Neutrophil (primary cell): ENCODE results near the gene RMI2.

ENCODE experiments used
- H3K27ac ChIP-seq: fragments of 200-600 bp; sonication (generic); 2 replicates; pipeline ENCODE4 v1.5.1; 2016; ENCODE audit warnings: mild to moderate bottlenecking, moderate library complexity
- H3K27me3 ChIP-seq: fragments of 200-600 bp; sonication (generic); 2 replicates; pipeline ENCODE4 v1.6.0; 2016; ENCODE audit warnings: mild to moderate bottlenecking
- H3K36me3 ChIP-seq: fragments of 200-600 bp; sonication (generic); 2 replicates; pipeline ENCODE4 v1.5.1; 2017
- H3K4me1 ChIP-seq, 2 experiments: fragments of 200-600 bp in 1 of 2; sonication (generic) in 1 of 2; 1 replicate in 1 of 2; 2 replicates in 1 of 2; pipeline versions ENCODE4 v1.5.1 to v1.6.1; 2013 to 2016; ENCODE audit warnings: low read depth in 1 of 2, low read length in 1 of 2, mild to moderate bottlenecking in 1 of 2, moderate library complexity in 1 of 2; ENCODE audit not compliant: control insufficient read depth in 1 of 2, insufficient read depth in 1 of 2
- H3K4me3 ChIP-seq, 2 experiments: fragments of 200-600 bp in 1 of 2; sonication (generic) in 1 of 2; 1 replicate in 1 of 2; 2 replicates in 1 of 2; pipeline ENCODE4 v1.5.1; 2013 to 2016; ENCODE audit warnings: low read depth in 1 of 2, low read length in 1 of 2, mild to moderate bottlenecking in 1 of 2, moderate library complexity in 1 of 2
- H3K9me3 ChIP-seq: fragments of 200-600 bp; sonication (generic); 2 replicates; pipeline ENCODE4 v1.5.1; 2016
- TF ChIP-seq, protein P1 (sequence below): fragments of 200-600 bp; sonication (generic); IDR thresholded peaks from 2 replicates; pipeline ENCODE4 v1.5.1; 2016; ENCODE audit warnings: antibody characterized with exemption

Gene RMI2

DNA sequence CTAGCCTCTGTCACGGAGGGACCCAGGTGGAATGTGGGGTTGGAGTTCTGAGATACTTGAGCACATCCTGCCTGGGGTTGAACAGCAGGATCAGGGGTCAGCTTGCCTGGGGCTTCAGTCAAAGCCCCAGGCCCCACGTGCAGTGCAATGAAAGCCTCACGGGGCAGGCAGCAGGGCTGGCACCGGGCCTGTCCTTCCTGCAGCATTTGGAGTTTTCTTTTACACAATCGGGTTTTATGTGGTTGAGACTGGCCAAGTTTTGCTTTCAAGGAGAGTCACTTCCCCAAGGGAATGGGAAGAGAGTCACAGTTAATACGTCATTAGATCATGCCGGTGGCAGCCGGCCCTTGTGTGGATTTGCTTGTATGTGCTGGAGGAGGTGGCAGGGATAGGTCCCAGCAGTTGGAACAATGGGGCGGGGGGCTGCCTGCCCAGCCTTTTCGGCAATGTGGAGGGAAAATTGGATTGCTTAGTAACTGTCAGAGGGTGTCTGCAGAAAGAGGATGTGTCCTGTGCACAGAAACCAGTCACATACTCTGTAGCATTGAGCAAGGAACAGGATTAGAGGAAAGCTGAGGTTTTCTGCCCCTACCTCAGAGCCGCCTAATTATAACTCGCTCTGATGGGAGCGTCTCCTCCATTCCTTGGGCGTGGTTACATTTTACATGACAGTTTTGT lies 4.5 kb downstream of the RMI2 start:
- H3K36me3 ChIP-seq = no peaks in the 10 kb centered on the region
- H3K4me3 ChIP-seq = peak overlapping the region; percentile 10 to 14
- H3K9me3 ChIP-seq = no peaks in the 10 kb centered on the region
- peaks cover 28 to 33% of the 10 kb centered on the region in 2 experiments for H3K4me1 ChIP-seq
- no peaks in the 10 kb centered on the region for H3K27me3 ChIP-seq
- peak overlapping the region; percentile 60 for H3K27ac ChIP-seq
- TF ChIP-seq, protein P1, sequence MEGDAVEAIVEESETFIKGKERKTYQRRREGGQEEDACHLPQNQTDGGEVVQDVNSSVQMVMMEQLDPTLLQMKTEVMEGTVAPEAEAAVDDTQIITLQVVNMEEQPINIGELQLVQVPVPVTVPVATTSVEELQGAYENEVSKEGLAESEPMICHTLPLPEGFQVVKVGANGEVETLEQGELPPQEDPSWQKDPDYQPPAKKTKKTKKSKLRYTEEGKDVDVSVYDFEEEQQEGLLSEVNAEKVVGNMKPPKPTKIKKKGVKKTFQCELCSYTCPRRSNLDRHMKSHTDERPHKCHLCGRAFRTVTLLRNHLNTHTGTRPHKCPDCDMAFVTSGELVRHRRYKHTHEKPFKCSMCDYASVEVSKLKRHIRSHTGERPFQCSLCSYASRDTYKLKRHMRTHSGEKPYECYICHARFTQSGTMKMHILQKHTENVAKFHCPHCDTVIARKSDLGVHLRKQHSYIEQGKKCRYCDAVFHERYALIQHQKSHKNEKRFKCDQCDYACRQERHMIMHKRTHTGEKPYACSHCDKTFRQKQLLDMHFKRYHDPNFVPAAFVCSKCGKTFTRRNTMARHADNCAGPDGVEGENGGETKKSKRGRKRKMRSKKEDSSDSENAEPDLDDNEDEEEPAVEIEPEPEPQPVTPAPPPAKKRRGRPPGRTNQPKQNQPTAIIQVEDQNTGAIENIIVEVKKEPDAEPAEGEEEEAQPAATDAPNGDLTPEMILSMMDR = no peak

DNA sequence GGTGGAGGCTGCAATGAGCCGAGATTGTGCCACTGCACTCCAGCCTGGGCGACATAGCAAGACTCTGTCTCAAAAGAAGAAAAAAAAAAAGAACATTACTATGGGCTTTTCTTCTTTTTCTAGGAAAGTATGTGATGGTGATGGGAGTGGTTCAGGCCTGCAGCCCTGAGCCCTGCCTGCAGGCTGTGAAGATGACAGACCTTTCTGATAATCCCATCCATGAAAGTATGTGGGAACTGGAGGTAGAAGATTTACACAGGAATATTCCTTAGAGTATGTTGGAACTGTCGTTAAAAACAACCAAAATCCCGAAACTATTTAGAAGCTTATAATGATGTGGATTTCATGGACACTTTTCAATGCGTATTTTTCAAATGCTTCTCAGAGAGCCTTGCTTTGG lies 5.3 kb downstream of the RMI2 start:
- Histone ChIP-seq H3K9me3 (no peaks in the 10 kb centered on the region), H3K27ac (no peak overlapping the region), H3K27me3 (no peaks in the 10 kb centered on the region), H3K36me3 (no peaks in the 10 kb centered on the region), H3K4me3 (no peak overlapping the region), H3K4me1 (peaks cover 31% of the 10 kb centered on the region in 2 experiments)
- TF ChIP-seq, protein P1 = no peak

DNA sequence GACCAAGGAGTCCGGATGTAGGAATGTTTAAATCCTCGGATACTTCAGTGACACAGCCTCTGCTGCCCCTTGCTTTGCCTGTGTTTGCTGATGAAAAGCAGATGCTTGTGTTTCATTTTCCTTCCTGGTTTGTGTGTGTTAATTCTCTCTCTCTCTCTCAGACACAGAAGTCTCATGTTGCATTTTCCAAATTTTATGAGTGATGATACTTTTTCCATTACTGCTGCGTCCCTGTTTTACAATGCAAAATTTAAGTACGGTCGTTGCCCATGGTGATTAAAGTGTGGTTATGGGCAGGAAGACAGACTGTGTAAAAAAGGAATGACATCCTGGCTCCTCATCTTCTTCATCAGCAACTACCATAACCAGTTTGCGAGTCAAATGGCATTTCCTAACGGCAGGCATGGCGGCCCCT lies 5.7 kb downstream of the RMI2 start:
- H3K27ac ChIP-seq = no peak overlapping the region
- H3K4me1 ChIP-seq = peaks cover 27 to 28% of the 10 kb centered on the region in 2 experiments
- TF ChIP-seq, protein P1 = no peak
- H3K4me3 ChIP-seq = no peak overlapping the region
- no peaks in the 10 kb centered on the region for H3K9me3 ChIP-seq
- no peaks in the 10 kb centered on the region for H3K36me3 ChIP-seq
- H3K27me3 ChIP-seq = no peaks in the 10 kb centered on the region

DNA sequence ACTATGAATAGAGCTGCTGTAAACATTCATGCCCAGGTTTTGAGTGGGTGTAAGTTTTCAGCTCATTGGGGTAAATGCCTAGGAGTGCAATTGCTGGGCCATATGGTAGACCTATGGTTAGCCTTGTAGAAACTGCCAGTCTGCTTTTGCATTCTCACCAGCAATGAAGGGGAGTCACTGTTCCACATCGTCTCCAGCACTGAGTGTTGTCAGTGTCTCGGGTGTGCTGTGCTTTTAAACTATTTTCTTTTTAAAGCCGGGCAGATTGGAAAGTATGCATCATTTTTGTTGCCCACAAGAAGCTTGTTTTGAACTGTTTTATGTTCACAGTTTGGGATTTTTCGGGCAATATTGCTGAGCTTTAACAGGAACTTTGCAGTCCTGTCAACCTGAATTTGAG lies 7.9 kb downstream of the RMI2 start:
- H3K36me3 ChIP-seq = no peaks in the 10 kb centered on the region
- H3K9me3 ChIP-seq = no peaks in the 10 kb centered on the region
- H3K4me3 ChIP-seq = no peak overlapping the region
- peaks cover 19 to 26% of the 10 kb centered on the region in 2 experiments for H3K4me1 ChIP-seq
- TF ChIP-seq, protein P1 = no peak
- H3K27me3 ChIP-seq = peaks cover 8% of the 10 kb centered on the region
- no peak overlapping the region for H3K27ac ChIP-seq

DNA sequence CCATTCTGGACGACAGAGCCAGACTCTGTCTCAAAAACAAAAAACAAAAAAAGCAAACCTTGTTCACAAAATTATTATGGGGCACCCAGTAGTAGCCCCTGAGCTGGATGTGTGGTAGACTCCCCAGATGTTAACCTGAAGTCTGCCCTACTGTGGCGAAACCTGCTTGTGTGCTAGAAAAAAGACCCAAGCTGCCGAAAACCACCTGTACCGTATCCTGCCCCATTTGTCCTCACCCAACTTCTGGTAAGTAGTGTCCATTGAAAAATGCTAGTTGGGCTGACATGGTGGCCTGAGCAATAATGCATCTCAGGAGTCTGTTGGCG lies 9.1 kb downstream of the RMI2 start:
- TF ChIP-seq, protein P1 = no peak
- no peak overlapping the region for H3K4me3 ChIP-seq

More for the DNA sequence above, 9.1 kb downstream of the RMI2 start:
- H3K36me3 ChIP-seq = no peaks in the 10 kb centered on the region
- no peaks in the 10 kb centered on the region for H3K9me3 ChIP-seq
- no peak overlapping the region for H3K27ac ChIP-seq
- H3K27me3 ChIP-seq = peaks cover 20% of the 10 kb centered on the region
- H3K4me1 ChIP-seq = peaks cover 16 to 22% of the 10 kb centered on the region in 2 experiments
